LNCAP (cell line): ENCODE results near the gene SPATA12.

Experiments
- TF ChIP-seq, protein P1 (sequence below): fragments of 450-650 bp; IDR thresholded peaks from 2 replicates; pipeline ENCODE4 v1.5.1; 2017; ENCODE audit warnings: mild to moderate bottlenecking

Gene SPATA12

GRCh38 chr3:57085211-57085610 lies 24.7 kb downstream of the SPATA12 start:
- TF ChIP-seq, protein P1, sequence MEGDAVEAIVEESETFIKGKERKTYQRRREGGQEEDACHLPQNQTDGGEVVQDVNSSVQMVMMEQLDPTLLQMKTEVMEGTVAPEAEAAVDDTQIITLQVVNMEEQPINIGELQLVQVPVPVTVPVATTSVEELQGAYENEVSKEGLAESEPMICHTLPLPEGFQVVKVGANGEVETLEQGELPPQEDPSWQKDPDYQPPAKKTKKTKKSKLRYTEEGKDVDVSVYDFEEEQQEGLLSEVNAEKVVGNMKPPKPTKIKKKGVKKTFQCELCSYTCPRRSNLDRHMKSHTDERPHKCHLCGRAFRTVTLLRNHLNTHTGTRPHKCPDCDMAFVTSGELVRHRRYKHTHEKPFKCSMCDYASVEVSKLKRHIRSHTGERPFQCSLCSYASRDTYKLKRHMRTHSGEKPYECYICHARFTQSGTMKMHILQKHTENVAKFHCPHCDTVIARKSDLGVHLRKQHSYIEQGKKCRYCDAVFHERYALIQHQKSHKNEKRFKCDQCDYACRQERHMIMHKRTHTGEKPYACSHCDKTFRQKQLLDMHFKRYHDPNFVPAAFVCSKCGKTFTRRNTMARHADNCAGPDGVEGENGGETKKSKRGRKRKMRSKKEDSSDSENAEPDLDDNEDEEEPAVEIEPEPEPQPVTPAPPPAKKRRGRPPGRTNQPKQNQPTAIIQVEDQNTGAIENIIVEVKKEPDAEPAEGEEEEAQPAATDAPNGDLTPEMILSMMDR: no peak

- TF ChIP-seq, protein P1: no peak
Observed at GRCh38 chr3:57086201-57086600, 25.7 kb downstream of the SPATA12 start.

DNA sequence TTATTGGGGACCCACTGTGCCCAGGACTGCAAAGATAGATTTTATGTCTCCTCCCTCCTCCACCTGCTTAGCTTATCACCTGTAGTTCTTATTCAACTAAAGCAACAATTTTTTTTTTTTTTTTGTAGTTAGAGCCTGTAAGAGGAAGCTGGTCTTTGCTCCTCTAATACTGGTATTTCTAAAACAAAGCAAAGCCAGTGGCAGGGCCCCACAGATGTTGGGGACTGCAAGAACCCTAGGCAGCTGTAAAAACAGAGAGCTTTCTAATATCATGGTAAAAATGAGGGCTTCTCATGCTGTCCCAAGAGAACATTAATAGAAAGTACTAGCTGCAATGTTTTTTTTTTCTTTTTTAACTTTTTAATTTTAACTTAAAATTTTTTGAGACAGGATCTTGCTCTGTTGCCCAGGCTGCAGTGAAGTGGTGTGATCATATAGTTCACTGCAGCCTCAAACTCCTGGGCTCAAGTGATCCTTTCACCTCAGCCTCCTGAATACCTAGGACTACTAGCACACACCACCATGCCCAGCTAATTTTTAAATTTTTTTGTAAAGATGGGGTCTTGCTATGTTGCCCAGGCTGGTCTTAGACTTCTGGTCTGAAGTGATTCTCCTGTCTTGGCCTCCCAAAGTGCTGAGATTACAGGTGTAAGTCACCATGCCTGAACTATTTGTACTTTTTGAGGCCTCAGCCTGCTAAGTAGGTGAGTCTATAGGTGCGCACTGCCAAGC lies 27.1 kb downstream of the SPATA12 start:
- TF ChIP-seq, protein P1: no peak

- TF ChIP-seq, protein P1: no peak
Observed at GRCh38 chr3:57088503-57088902, 28.0 kb downstream of the SPATA12 start.

- TF ChIP-seq, protein P1: no peak
Observed at GRCh38 chr3:57089043-57089442, 28.6 kb downstream of the SPATA12 start.

GRCh38 chr3:57091521-57092273 lies 31.2 kb downstream of the SPATA12 start:
- TF ChIP-seq, protein P1: no peak

DNA sequence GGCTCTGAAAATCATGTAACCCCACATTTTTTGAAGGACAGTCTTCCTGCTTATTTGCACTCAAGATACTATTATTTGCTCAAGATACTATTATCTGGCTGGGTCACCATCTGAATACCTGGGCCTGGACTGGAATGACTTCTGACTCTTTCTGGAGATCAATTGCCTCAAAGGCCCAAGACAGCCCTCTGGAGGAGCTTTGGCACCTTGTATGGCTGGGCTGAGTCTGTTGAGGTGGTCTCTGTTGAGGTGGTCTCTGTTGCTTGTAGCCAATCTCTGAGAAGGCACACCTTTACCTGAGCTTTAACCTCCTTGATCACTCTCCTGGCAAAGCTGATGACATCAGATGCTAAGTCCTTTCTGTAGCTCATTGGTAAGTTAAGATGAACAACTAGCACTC lies 33.0 kb downstream of the SPATA12 start:
- TF ChIP-seq, protein P1: no peak
